Gastrocnemius medialis (tissue), 4 donors: Measurements from ENCODE around the gene CLPTM1L. TPM values are rescaled to one million over a fixed set of nuclear protein-coding genes. Genes with fewer than 3 reads are reported as not detected.

Experiments used
- ATAC-seq, 2 donors: fragments of 150-250 bp; one replicate each; pipeline ENCODE4 v1.9.1; 2016
- DNase-seq, 2 donors: peaks; one replicate each; pipeline ENCODE4 v3.0.0-alpha.2; 2019
- H3K27ac ChIP-seq, 4 donors: fragments of 200-600 bp; sonication (generic); 1 replicate in 1 of 4; 2 replicates in 3 of 4; pipeline ENCODE4 v1.5.1; 2016 to 2018; ENCODE audit warnings: mild to moderate bottlenecking in 2 of 4, moderate library complexity in 1 of 4
- H3K27me3 ChIP-seq, 3 donors: fragments of 200-600 bp; sonication (generic) in 2 of 3; 1 replicate in 1 of 3; 2 replicates in 2 of 3; pipeline versions ENCODE4 v1.5.1 to v1.6.0; 2016 to 2019; ENCODE audit warnings: mild to moderate bottlenecking in 1 of 3, moderate library complexity in 1 of 3
- H3K36me3 ChIP-seq, 2 donors: fragments of 200-600 bp; sonication (generic) in 1 of 2; one replicate each; pipeline ENCODE4 v1.5.1; 2017 to 2018
- H3K4me1 ChIP-seq, 2 donors: fragments of 200-600 bp; sonication (generic) in 1 of 2; one replicate each; pipeline ENCODE4 v1.5.1; 2016 to 2017; ENCODE audit warnings: mild to moderate bottlenecking in 2 of 2
- H3K4me3 ChIP-seq, 4 donors: fragments of 200-600 bp; sonication (generic) in 3 of 4; 1 replicate in 1 of 4; 2 replicates in 3 of 4; pipeline ENCODE4 v1.5.1; 2016 to 2019; ENCODE audit warnings: mild to moderate bottlenecking in 2 of 4
- H3K9me3 ChIP-seq, 3 donors: fragments of 200-600 bp; sonication (generic) in 2 of 3; 1 replicate in 1 of 3; 2 replicates in 2 of 3; pipeline ENCODE4 v1.5.1; 2016 to 2019
- CTCF ChIP-seq, 5 experiments: fragments of 450-650 bp in 3 of 5; fragments of 200-600 bp in 2 of 5; sonication (generic) in 2 of 5; IDR thresholded peaks in 4 of 5; conservative IDR thresholded peaks in 1 of 5; 1 replicate in 4 of 5; 2 replicates in 1 of 5; pipeline ENCODE4 v1.5.1; 2016 to 2019; ENCODE audit warnings: antibody characterized with exemption in 5 of 5, mild to moderate bottlenecking in 3 of 5, moderate library complexity in 3 of 5
- POLR2A ChIP-seq, 2 donors: fragments of 450-650 bp; IDR thresholded peaks; one replicate each; pipeline ENCODE4 v1.6.1; 2017; ENCODE audit warnings: antibody characterized with exemption in 2 of 2, mild to moderate bottlenecking in 2 of 2, moderate library complexity in 2 of 2
- in situ Hi-C, 4 donors: fragments of 200-750 bp; cut with MboI; loops; one replicate each; pipeline versions ENCODE4 v1.15.0 to v1.8.0; 2017; ENCODE audit warnings: low sequenced_read_pairs in 4 of 4
- intact Hi-C: fragments of 100-400 bp; cut with DNase I; formaldehyde crosslinking; loops from one replicate; pipeline ENCODE4 v1.15.1; 2023; ENCODE audit warnings: low total_unique reads
- total RNA-seq, 4 donors: library from RNA; depleted of rRNA; stranded (reverse); fragments of >200 nt; gene quantifications; one replicate each; pipeline versions ENCODE4 v1.1.0 to v1.2.3, GENCODE V29; 2016

Gene CLPTM1L
- total RNA-seq, 4 donors from 2014 or later, result 29.4 to 41.0 (median 36.8) TPM

GRCh38 chr5:1338506-1339070 is 6.3 kb downstream of the CLPTM1L start:
- TF ChIP-seq POLR2A (IDR thresholded peaks at IDR 0.05) (no peak), CTCF (IDR thresholded peaks at IDR 0.05 in 4 of 5, conservative IDR thresholded peaks at IDR 0.05 in 1 of 5) (no peak)
- intact Hi-C loops (no loop called here), in situ Hi-C loops (no loop called here)

GRCh38 chr5:1338196-1338490 is 6.8 kb downstream of the CLPTM1L start:
- H3K27ac ChIP-seq, result no peak overlapping the region
- H3K4me3 ChIP-seq, result no peak overlapping the region
- no peaks in the 10 kb centered on the region for H3K27me3 ChIP-seq
- H3K9me3 ChIP-seq, result no peaks in the 10 kb centered on the region
- intact Hi-C loops (no loop called here), in situ Hi-C loops (no loop called here)
- no peak for TF ChIP-seq POLR2A (IDR thresholded peaks at IDR 0.05)
- no peak for TF ChIP-seq CTCF (IDR thresholded peaks at IDR 0.05 in 4 of 5, conservative IDR thresholded peaks at IDR 0.05 in 1 of 5)
- ATAC-seq (no peak), DNase-seq (no peak)
- no peaks in the 10 kb centered on the region for H3K4me1 ChIP-seq
- peaks cover 6 to 92% of the 10 kb centered on the region in 2 donors for H3K36me3 ChIP-seq

More at GRCh38 chr5:1338506-1339070, 6.3 kb downstream of the CLPTM1L start:
- H3K4me1 ChIP-seq, result peaks cover 0 to 3% of the 10 kb centered on the region in 2 donors
- no peak overlapping the region for H3K27ac ChIP-seq
- H3K9me3 ChIP-seq, result no peaks in the 10 kb centered on the region
- no peak for ATAC-seq
- no peak overlapping the region for H3K4me3 ChIP-seq
- H3K36me3 ChIP-seq, result peaks cover 4 to 90% of the 10 kb centered on the region in 2 donors
- H3K27me3 ChIP-seq, result no peaks in the 10 kb centered on the region
- DNase-seq, result no peak

GRCh38 chr5:1337489-1338195 is 7.3 kb downstream of the CLPTM1L start:
- Histone ChIP-seq H3K4me1 (no peaks in the 10 kb centered on the region), H3K4me3 (no peak overlapping the region), H3K27ac (no peak overlapping the region), H3K9me3 (no peaks in the 10 kb centered on the region), H3K27me3 (no peaks in the 10 kb centered on the region), H3K36me3 (peaks cover 6 to 90% of the 10 kb centered on the region in 2 donors)
- DNase-seq, result no peak
- ATAC-seq, result no peak
- TF ChIP-seq POLR2A (IDR thresholded peaks at IDR 0.05) (no peak), CTCF (IDR thresholded peaks at IDR 0.05 in 4 of 5, conservative IDR thresholded peaks at IDR 0.05 in 1 of 5) (no peak)
- intact Hi-C loops (no loop called here), in situ Hi-C loops (no loop called here)

GRCh38 chr5:1336749-1337488 is 8.0 kb downstream of the CLPTM1L start:
- DNase-seq, result no peak
- no peak overlapping the region for H3K27ac ChIP-seq
- peaks cover 6 to 90% of the 10 kb centered on the region in 2 donors for H3K36me3 ChIP-seq
- ATAC-seq, result no peak
- H3K27me3 ChIP-seq, result no peaks in the 10 kb centered on the region
- in situ Hi-C loops (no loop called here), intact Hi-C loops (no loop called here)
- H3K4me3 ChIP-seq, result no peak overlapping the region
- TF ChIP-seq POLR2A (IDR thresholded peaks at IDR 0.05) (no peak), CTCF (IDR thresholded peaks at IDR 0.05 in 4 of 5, conservative IDR thresholded peaks at IDR 0.05 in 1 of 5) (no peak)
- no peaks in the 10 kb centered on the region for H3K9me3 ChIP-seq
- H3K4me1 ChIP-seq, result no peaks in the 10 kb centered on the region
